GM23338 (cell line): ENCODE data around the gene PTPRN2.

Experiments
- CREB1 ChIP-seq: fragments of 250-450 bp; sonication (Bioruptor Pico); IDR thresholded peaks from 2 replicates; pipeline ENCODE4 v1.5.0; 2020; ENCODE audit warnings: low read depth, mild to moderate bottlenecking, moderate library complexity
- EZH2 ChIP-seq: fragments of 200-600 bp; sonication (generic); IDR thresholded peaks from one replicate; pipeline ENCODE4 v1.8.0; 2017; ENCODE audit warnings: antibody characterized with exemption, mild to moderate bottlenecking, low read depth; ENCODE audit not compliant: unreplicated experiment
- EZH2phosphoT487 ChIP-seq: fragments of 200-600 bp; sonication (generic); IDR thresholded peaks from one replicate; pipeline ENCODE4 v1.8.1; 2018; ENCODE audit warnings: antibody characterized with exemption; ENCODE audit not compliant: unreplicated experiment
- JUNB ChIP-seq: IDR thresholded peaks from one replicate; pipeline ENCODE4 v1.6.1; 2016; ENCODE audit warnings: antibody characterized with exemption; ENCODE audit not compliant: unreplicated experiment
- NANOG ChIP-seq: IDR thresholded peaks from 2 replicates; pipeline ENCODE4 v1.6.1; 2016; ENCODE audit warnings: antibody characterized with exemption, borderline replicate concordance
- POLR2AphosphoS5 ChIP-seq: IDR thresholded peaks from 2 replicates; pipeline ENCODE4 v1.6.1; 2016; ENCODE audit warnings: antibody characterized with exemption, low read depth
- ZNF331 ChIP-seq: fragments of 250-450 bp; sonication (Bioruptor Pico); IDR thresholded peaks from 2 replicates; pipeline ENCODE4 v1.5.0; 2020; ENCODE audit warnings: low read depth, mild to moderate bottlenecking, moderate library complexity
- TF ChIP-seq, protein P1 (sequence below): IDR thresholded peaks from one replicate; pipeline ENCODE4 v1.6.1; 2018; ENCODE audit warnings: antibody characterized with exemption; ENCODE audit not compliant: unreplicated experiment
- TF ChIP-seq, protein P2 (sequence below), 2 experiments: fragments of 200-600 bp in 1 of 2; sonication (generic) in 1 of 2; conservative IDR thresholded peaks; 2 replicates each; pipeline versions ENCODE4 v1.5.1 to v1.6.1; 2016 to 2017; ENCODE audit warnings: antibody characterized with exemption in 2 of 2, low read depth in 2 of 2, mild to moderate bottlenecking in 2 of 2, moderate library complexity in 1 of 2
- TF ChIP-seq, protein P3 (sequence below): IDR thresholded peaks from 2 replicates; pipeline ENCODE4 v1.6.1; 2016; ENCODE audit warnings: antibody characterized with exemption

DNA sequence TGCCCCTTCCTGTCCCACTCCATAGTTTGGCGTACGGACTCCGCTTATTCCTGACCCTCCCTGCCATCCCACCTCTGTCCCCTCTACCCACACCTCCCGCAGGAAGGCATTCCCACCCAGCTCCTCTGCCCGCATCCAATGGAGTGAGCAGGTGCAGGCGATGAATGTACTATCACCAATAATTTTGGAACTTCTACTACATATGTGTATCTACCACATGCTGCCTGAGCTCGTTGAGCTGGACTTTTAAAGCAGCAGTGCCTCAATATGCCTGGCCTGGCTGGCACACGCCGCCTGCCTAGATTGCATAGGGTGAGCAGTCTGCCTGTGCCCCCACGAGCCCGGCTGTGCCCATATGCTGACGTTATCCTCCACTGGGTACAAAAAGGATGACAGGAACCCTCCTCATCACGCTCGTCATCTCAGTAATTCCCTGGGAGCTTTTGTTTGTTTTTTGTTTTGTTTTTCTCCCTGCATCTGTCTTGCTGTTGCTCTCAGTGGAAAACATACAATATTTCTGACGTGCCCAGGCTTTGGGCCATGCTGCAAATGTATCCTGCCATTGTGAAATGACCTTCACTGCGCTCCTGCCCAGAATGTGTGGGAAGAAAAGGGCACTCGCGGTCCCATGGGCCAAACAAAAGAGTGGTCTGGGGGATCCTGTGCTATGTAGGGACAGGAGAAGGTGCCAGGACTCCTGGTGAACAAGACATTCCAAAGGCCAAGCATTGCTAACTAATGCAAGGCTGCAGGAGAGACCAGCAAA is 302.8 kb downstream of the PTPRN2 start:
- TF ChIP-seq, protein P1, sequence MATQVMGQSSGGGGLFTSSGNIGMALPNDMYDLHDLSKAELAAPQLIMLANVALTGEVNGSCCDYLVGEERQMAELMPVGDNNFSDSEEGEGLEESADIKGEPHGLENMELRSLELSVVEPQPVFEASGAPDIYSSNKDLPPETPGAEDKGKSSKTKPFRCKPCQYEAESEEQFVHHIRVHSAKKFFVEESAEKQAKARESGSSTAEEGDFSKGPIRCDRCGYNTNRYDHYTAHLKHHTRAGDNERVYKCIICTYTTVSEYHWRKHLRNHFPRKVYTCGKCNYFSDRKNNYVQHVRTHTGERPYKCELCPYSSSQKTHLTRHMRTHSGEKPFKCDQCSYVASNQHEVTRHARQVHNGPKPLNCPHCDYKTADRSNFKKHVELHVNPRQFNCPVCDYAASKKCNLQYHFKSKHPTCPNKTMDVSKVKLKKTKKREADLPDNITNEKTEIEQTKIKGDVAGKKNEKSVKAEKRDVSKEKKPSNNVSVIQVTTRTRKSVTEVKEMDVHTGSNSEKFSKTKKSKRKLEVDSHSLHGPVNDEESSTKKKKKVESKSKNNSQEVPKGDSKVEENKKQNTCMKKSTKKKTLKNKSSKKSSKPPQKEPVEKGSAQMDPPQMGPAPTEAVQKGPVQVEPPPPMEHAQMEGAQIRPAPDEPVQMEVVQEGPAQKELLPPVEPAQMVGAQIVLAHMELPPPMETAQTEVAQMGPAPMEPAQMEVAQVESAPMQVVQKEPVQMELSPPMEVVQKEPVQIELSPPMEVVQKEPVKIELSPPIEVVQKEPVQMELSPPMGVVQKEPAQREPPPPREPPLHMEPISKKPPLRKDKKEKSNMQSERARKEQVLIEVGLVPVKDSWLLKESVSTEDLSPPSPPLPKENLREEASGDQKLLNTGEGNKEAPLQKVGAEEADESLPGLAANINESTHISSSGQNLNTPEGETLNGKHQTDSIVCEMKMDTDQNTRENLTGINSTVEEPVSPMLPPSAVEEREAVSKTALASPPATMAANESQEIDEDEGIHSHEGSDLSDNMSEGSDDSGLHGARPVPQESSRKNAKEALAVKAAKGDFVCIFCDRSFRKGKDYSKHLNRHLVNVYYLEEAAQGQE: no peak
- TF ChIP-seq CREB1 (CRISPR knock-in tag) (no peak), POLR2AphosphoS5 (no peak), EZH2phosphoT487 (no peak), ZNF331 (CRISPR knock-in tag) (no peak), EZH2 (no peak), JUNB (no peak), NANOG (no peak)
- TF ChIP-seq, protein P2, sequence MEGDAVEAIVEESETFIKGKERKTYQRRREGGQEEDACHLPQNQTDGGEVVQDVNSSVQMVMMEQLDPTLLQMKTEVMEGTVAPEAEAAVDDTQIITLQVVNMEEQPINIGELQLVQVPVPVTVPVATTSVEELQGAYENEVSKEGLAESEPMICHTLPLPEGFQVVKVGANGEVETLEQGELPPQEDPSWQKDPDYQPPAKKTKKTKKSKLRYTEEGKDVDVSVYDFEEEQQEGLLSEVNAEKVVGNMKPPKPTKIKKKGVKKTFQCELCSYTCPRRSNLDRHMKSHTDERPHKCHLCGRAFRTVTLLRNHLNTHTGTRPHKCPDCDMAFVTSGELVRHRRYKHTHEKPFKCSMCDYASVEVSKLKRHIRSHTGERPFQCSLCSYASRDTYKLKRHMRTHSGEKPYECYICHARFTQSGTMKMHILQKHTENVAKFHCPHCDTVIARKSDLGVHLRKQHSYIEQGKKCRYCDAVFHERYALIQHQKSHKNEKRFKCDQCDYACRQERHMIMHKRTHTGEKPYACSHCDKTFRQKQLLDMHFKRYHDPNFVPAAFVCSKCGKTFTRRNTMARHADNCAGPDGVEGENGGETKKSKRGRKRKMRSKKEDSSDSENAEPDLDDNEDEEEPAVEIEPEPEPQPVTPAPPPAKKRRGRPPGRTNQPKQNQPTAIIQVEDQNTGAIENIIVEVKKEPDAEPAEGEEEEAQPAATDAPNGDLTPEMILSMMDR (conservative IDR thresholded peaks at IDR 0.05; ENCODE audit: low read depth in 2 of 2): no peak
- TF ChIP-seq, protein P3, sequence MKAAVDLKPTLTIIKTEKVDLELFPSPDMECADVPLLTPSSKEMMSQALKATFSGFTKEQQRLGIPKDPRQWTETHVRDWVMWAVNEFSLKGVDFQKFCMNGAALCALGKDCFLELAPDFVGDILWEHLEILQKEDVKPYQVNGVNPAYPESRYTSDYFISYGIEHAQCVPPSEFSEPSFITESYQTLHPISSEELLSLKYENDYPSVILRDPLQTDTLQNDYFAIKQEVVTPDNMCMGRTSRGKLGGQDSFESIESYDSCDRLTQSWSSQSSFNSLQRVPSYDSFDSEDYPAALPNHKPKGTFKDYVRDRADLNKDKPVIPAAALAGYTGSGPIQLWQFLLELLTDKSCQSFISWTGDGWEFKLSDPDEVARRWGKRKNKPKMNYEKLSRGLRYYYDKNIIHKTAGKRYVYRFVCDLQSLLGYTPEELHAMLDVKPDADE: no peak
